HS-5 (cell line): Measurements from ENCODE around the gene COPB2.

Experiments used
- DNase-seq: peaks from one replicate; pipeline ENCODE4 v3.0.0-alpha.2; 2012; ENCODE audit warnings: low read depth

The COPB2 gene

GRCh38 chr3:139307601-139308555, 81.6 kb downstream of the COPB2 start:
- no peak for DNase-seq
